LNCAP (cell line): ENCODE results near the gene DBT.

ENCODE experiments used
- TF ChIP-seq, protein P1 (sequence below): fragments of 450-650 bp; IDR thresholded peaks from 2 replicates; pipeline ENCODE4 v1.5.1; 2017; ENCODE audit warnings: mild to moderate bottlenecking

DBT gene

DNA sequence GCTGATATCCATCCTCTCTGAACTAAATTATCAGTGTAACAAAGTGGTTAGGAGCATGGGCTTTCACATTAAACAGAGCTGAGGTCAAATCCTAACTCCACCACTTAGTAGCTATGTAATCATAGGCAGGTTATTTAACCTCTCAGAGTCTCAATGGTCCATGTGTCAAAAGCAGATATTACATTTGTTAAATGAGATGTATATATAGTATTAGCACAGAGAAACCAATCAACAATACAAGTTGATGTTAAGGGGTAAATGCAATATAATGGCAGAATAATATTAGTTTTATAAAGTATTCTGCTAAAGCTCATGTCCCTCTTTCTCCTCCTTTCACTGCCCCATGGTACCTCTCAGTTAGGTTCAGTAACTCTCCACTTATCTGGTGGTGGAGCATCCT, 27.2 kb downstream of the DBT start:
- TF ChIP-seq, protein P1, sequence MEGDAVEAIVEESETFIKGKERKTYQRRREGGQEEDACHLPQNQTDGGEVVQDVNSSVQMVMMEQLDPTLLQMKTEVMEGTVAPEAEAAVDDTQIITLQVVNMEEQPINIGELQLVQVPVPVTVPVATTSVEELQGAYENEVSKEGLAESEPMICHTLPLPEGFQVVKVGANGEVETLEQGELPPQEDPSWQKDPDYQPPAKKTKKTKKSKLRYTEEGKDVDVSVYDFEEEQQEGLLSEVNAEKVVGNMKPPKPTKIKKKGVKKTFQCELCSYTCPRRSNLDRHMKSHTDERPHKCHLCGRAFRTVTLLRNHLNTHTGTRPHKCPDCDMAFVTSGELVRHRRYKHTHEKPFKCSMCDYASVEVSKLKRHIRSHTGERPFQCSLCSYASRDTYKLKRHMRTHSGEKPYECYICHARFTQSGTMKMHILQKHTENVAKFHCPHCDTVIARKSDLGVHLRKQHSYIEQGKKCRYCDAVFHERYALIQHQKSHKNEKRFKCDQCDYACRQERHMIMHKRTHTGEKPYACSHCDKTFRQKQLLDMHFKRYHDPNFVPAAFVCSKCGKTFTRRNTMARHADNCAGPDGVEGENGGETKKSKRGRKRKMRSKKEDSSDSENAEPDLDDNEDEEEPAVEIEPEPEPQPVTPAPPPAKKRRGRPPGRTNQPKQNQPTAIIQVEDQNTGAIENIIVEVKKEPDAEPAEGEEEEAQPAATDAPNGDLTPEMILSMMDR = no peak

DNA sequence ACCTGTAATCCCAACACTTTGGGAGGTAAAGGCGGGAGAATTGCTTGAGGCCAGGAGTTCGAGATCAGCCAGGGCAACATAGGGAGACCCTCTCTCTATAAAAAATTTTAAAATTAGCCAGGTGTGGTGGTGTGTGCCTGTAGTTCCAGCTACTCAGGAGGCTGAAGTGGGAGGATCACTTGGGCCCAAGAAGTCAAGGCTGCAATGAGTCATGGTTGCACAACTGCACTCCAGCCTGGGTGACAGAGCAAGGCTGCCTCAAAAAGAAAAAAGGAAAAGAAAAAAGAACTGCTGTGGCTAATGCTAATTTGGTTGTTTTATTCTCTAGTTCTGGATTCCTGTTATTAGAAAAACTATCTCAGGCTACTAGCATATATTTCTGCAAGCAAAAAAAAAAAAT, 29.8 kb downstream of the DBT start:
- TF ChIP-seq, protein P1 = no peak

DNA sequence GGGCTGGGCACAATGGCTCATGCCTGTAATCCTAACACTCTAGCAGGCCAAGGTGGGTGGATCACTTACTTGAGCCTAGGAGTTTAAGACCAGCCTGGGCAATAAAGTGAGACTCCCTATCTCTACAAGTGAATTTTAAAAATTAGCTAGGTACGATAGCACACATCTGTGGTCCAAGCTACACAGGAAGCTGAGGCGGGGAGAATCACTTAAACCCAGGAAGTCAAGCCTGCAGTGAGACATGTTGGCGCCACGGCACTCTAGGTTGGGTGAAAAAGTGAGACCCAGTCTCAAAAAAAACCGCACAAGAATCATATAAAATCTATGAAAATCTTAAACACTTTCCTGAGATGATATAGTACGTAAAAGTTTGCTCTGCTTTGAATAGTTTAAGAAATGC, 30.2 kb downstream of the DBT start:
- TF ChIP-seq, protein P1 = no peak

DNA sequence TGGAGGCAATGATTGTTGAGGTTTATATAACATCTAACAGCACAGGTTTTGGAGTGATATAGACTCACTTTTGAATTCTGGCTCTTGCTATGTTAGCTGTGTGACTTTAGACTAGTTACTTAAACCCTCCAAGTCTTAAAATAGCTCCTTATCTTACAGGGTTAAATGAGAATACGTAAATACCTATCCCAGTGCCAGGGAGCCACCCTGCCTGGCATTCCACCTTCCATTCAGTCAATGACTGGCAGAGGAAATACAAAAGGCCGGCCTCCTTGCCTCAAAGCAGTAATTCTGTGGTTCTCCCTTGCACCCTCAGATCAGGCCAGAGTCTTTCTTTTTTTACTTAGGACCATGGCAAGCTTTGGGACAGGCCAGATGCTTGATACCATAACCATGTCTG, 31.8 kb downstream of the DBT start:
- TF ChIP-seq, protein P1 = no peak

DNA sequence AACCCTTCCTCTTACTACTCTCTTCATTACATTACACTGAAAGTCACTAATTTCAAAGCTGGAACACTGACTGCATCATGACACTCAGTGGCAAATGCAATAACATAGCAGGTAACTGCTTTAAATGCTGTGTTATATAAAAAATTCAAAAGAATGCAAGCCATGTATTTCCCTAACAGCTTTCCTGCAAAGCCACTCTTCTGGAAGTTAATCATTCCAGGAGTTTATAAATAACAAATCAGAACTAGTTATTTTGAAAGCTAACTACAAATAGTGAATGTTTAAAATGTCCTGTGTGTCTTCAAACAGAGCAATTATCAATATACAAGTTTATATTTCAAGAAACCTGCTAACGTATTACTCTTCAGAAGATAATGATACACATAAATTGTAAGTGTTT, 34.5 kb downstream of the DBT start:
- TF ChIP-seq, protein P1 = no peak

DNA sequence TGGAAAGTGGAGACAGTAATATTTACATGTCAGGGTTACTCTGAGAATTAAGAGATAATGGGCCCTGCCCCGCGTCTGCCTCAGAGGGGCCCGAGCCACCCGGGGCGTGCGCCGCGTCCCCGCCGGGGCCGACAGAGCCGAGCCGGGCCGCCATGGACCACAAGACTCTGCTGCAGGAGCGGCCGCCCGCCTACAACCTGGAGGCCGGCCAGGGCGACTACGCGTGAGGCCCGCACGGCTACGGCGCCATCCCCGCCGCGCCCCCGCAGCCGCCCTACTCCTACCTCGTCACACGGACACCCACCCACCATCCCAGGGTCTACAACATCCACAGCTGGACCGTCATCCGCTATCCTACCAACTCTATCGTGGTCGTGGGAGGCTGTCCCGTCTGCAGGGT, 36.5 kb downstream of the DBT start:
- TF ChIP-seq, protein P1 = no peak

DNA sequence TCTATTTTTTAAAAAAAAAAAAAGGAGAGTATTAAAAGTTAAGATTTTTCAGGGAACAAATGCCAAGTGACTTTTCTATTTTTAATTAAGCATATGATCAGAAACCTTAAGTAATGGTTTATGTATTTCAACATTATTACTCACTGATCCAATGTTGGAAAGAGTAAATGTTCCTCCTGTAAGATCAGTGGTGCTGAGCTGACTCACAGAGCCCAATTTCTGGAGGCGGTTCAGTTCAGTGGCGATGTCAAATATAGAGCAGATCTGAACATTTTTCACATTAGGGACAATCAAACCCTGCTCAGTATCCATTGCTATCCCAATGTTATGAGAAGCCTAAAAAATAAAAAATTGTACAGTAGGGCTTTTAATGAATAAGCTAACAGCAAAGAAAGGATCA, 43.3 kb downstream of the DBT start:
- TF ChIP-seq, protein P1 = no peak

DNA sequence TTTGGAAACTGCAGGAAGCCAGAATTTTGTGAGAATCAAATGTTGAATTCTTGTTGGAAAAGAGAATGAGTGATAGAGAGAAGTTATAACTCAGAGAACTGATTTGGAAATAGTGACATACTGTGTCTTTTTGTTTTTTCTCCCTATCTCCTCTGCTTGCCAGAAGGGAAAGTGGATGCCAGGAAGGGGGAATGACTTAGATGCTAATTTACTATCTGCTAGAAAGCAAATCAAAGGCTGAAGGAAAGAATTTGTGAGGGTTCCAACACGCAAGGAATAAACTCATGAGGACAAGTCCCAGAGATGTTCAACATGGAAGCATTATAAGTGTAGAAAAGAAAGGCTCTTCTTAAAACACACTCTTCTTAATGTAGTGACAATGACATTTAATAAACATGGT, 51.0 kb downstream of the DBT start:
- TF ChIP-seq, protein P1 = no peak
